Neural cell (in vitro differentiated cells): ENCODE data around the gene ACP1.

ENCODE experiments used
- CTCF ChIP-seq: fragments of 450-650 bp; IDR thresholded peaks from 2 replicates; pipeline ENCODE4 v1.5.1; 2014; ENCODE audit warnings: antibody characterized with exemption, mild to moderate bottlenecking, moderate library complexity; ENCODE audit not compliant: poor library complexity, severe bottlenecking
- EP300 ChIP-seq: fragments of 450-650 bp; conservative IDR thresholded peaks from 2 replicates; pipeline ENCODE4 v1.6.1; 2014; ENCODE audit warnings: antibody characterized with exemption, mild to moderate bottlenecking, moderate library complexity; ENCODE audit not compliant: poor library complexity, severe bottlenecking
- EZH2 ChIP-seq: fragments of 200-600, 300-800 bp; shearing (Covaris generic), sonication (generic); IDR thresholded peaks from 2 replicates; pipeline ENCODE4 v1.6.1; 2014; ENCODE audit warnings: antibody characterized with exemption, low read length, borderline replicate concordance, mild to moderate bottlenecking; ENCODE audit not compliant: insufficient read depth, poor library complexity, severe bottlenecking
- MXI1 ChIP-seq: fragments of 450-650 bp; conservative IDR thresholded peaks from 2 replicates; pipeline ENCODE4 v1.6.1; 2014; ENCODE audit warnings: antibody characterized with exemption, mild to moderate bottlenecking; ENCODE audit not compliant: poor library complexity, severe bottlenecking
- POLR2AphosphoS5 ChIP-seq: IDR thresholded peaks from 2 replicates; pipeline ENCODE4 v1.6.1; 2012
- RAD21 ChIP-seq: fragments of 450-650 bp; conservative IDR thresholded peaks from 2 replicates; pipeline ENCODE4 v1.6.1; 2014; ENCODE audit warnings: antibody characterized with exemption, mild to moderate bottlenecking, moderate library complexity
- REST ChIP-seq: IDR thresholded peaks from 2 replicates; pipeline ENCODE4 v1.6.1; 2012; ENCODE audit warnings: borderline replicate concordance
- SMC3 ChIP-seq: fragments of 450-650 bp; conservative IDR thresholded peaks from 2 replicates; pipeline ENCODE4 v1.6.1; 2014; ENCODE audit warnings: antibody characterized with exemption, mild to moderate bottlenecking, moderate library complexity; ENCODE audit not compliant: poor library complexity
- TAF1 ChIP-seq: IDR thresholded peaks from 2 replicates; pipeline ENCODE4 v1.6.1; 2012; ENCODE audit warnings: low read depth

GRCh38 chr2:295090-295489 lies 30.3 kb downstream of the ACP1 start:
- TF ChIP-seq CTCF: no peak
- TF ChIP-seq TAF1: no peak
- no peak for TF ChIP-seq REST
- no peak for TF ChIP-seq POLR2AphosphoS5
- TF ChIP-seq EP300: no peak
- TF ChIP-seq EZH2: no peak
- no peak for TF ChIP-seq RAD21
- no peak for TF ChIP-seq MXI1
- no peak for TF ChIP-seq SMC3
